Left ventricle myocardium inferior (tissue), 1 donor: ENCODE data around the gene NECTIN1. TPM values are rescaled to one million over a fixed set of nuclear protein-coding genes. Genes with fewer than 3 reads are reported as not detected.

ENCODE experiments used
- DNase-seq: peaks from one replicate; pipeline ENCODE4 v3.0.0-alpha.2; 2020
- H3K27ac ChIP-seq: fragments of 200-600 bp; replicated peaks from 2 replicates; pipeline ENCODE4 v1.8.0; 2021
- H3K27me3 ChIP-seq: fragments of 200-600 bp; 2 replicates; pipeline ENCODE4 v1.8.0; 2021; ENCODE audit warnings: low read depth
- H3K36me3 ChIP-seq: fragments of 200-600 bp; 2 replicates; pipeline ENCODE4 v1.8.0; 2021
- H3K4me1 ChIP-seq: fragments of 200-600 bp; 2 replicates; pipeline ENCODE4 v1.8.0; 2021
- H3K4me3 ChIP-seq: fragments of 200-600 bp; 2 replicates; pipeline ENCODE4 v1.8.0; 2021; ENCODE audit warnings: mild to moderate bottlenecking, moderate library complexity
- H3K9me3 ChIP-seq: fragments of 200-600 bp; replicated peaks from 2 replicates; pipeline ENCODE4 v1.8.0; 2021
- CTCF ChIP-seq: fragments of 200-600 bp; IDR thresholded peaks from 2 replicates; pipeline ENCODE4 v1.8.0; 2021; ENCODE audit warnings: antibody characterized with exemption, mild to moderate bottlenecking, borderline replicate concordance
- intact Hi-C: fragments of 100-400 bp; cut with micrococcal nuclease; formaldehyde crosslinking; loops from one replicate; pipeline ENCODE4 v1.11.0; 2022
- total RNA-seq: library from RNA; stranded (reverse); fragmentation: NEBNext Ultra II Directional; extraction: Animal tissue kit (Norgen Biotek cat#: 25700); gene quantifications from one replicate; pipeline ENCODE4 v1.2.1, GENCODE V29; 2021
- donor health status: DM: no; HTN: yes; CAD: no; lungs with severe emphysema.

NECTIN1 gene
- total RNA-seq, 1 donor from 2014 or later: 22.9 TPM

- no peaks in the 10 kb centered on the region for H3K36me3 ChIP-seq
- H3K4me1 ChIP-seq: peaks cover 6% of the 10 kb centered on the region
- H3K4me3 ChIP-seq: no peak overlapping the region
- intact Hi-C loops: no loop called here
- H3K27ac ChIP-seq: no peak overlapping the region
- H3K27me3 ChIP-seq: no peaks in the 10 kb centered on the region
- no peak for DNase-seq
- TF ChIP-seq CTCF: no peak
- H3K9me3 ChIP-seq: no peaks in the 10 kb centered on the region
These were observed 17.0 kb downstream of the NECTIN1 start for GRCh38 chr11:119712006-119712405.

GRCh38 chr11:119711476-119711875 lies 17.5 kb downstream of the NECTIN1 start:
- H3K27me3 ChIP-seq: no peaks in the 10 kb centered on the region
- DNase-seq: no peak
- intact Hi-C loops: no loop called here
- TF ChIP-seq CTCF: no peak
- H3K9me3 ChIP-seq: no peaks in the 10 kb centered on the region
- no peaks in the 10 kb centered on the region for H3K36me3 ChIP-seq
- no peak overlapping the region for H3K4me3 ChIP-seq
- peaks cover 6% of the 10 kb centered on the region for H3K4me1 ChIP-seq
- no peak overlapping the region for H3K27ac ChIP-seq

- Histone ChIP-seq H3K36me3 (no peaks in the 10 kb centered on the region), H3K4me3 (no peak overlapping the region), H3K27me3 (no peaks in the 10 kb centered on the region), H3K9me3 (no peaks in the 10 kb centered on the region), H3K4me1 (peaks cover 6% of the 10 kb centered on the region), H3K27ac (no peak overlapping the region)
- intact Hi-C loops: no loop called here
- no peak for DNase-seq
- no peak for TF ChIP-seq CTCF
These were observed 18.6 kb downstream of the NECTIN1 start for GRCh38 chr11:119710417-119710816.

- TF ChIP-seq CTCF: no peak
- no peaks in the 10 kb centered on the region for H3K36me3 ChIP-seq
- DNase-seq: no peak
- H3K27ac ChIP-seq: peak overlapping the region; percentile 32
- H3K9me3 ChIP-seq: no peaks in the 10 kb centered on the region
- no peaks in the 10 kb centered on the region for H3K27me3 ChIP-seq
- no peak overlapping the region for H3K4me3 ChIP-seq
- peaks cover 11% of the 10 kb centered on the region for H3K4me1 ChIP-seq
- intact Hi-C loops: no loop called here
These were observed 19.2 kb downstream of the NECTIN1 start for GRCh38 chr11:119709638-119710346.

- Histone ChIP-seq H3K4me3 (no peak overlapping the region), H3K4me1 (peaks cover 15% of the 10 kb centered on the region), H3K9me3 (no peaks in the 10 kb centered on the region), H3K27ac (peak overlapping the region; percentile 32), H3K27me3 (no peaks in the 10 kb centered on the region), H3K36me3 (no peaks in the 10 kb centered on the region)
- intact Hi-C loops: no loop called here
- no peak for DNase-seq
- no peak for TF ChIP-seq CTCF
These were observed 19.8 kb downstream of the NECTIN1 start for GRCh38 chr11:119709171-119709570.
